Stimulated activated CD8-positive, alpha-beta memory T cell treated with anti-CD3 and anti-CD28 coated beads, Interleukin-12 subunit alpha, Interleukin-12 subunit beta, amount 100 ng/mL, for 24 hours (primary cell): ENCODE data around the gene U2AF1L4.

ENCODE experiments used
- DNase-seq: peaks from one replicate; pipeline ENCODE4 v3.0.0-alpha.2; 2020; ENCODE audit errors: extremely low read depth

Gene U2AF1L4

GRCh38 chr19:35712567-35713505 lies 32.4 kb downstream of the U2AF1L4 start:
- peak; percentile 72 for DNase-seq

- peak; percentile 47 for DNase-seq
Observed at GRCh38 chr19:35710784-35711723, 34.2 kb downstream of the U2AF1L4 start.

- DNase-seq, result no peak
Observed at GRCh38 chr19:35708391-35708790, 36.8 kb downstream of the U2AF1L4 start.

- DNase-seq, result no peak
Observed at GRCh38 chr19:35704218-35704617, 41.0 kb downstream of the U2AF1L4 start, which contains the start of gene ZBTB32. Gene ZBTB32, plus strand, starts transcription at chr19:35704558. Its CDS starts 10,069 bp downstream, at chr19:35714627.

GRCh38 chr19:35703343-35703742 lies 41.9 kb downstream of the U2AF1L4 start:
- no peak for DNase-seq

GRCh38 chr19:35702223-35703012 lies 42.8 kb downstream of the U2AF1L4 start:
- peak; percentile 88 for DNase-seq

GRCh38 chr19:35696835-35697234 lies 48.4 kb downstream of the U2AF1L4 start:
- no peak for DNase-seq

GRCh38 chr19:35695895-35696422 lies 49.3 kb downstream of the U2AF1L4 start:
- DNase-seq, result no peak

GRCh38 chr19:35693835-35694599 lies 51.2 kb downstream of the U2AF1L4 start:
- DNase-seq, result peak; percentile 74

- no peak for DNase-seq
Observed at GRCh38 chr19:35693422-35693821, 51.8 kb downstream of the U2AF1L4 start.
